HL-60/S4 treated with phorbol 12-myristate 13-acetate at 8.2 ng/mL for 4 days and 3 days (cell line): ENCODE results near the gene TMEM47.

Experiments
- in situ Hi-C: fragments of 300-500 bp; cut with MboI; formaldehyde crosslinking; loops from 2 replicates; pipeline ENCODE4 v1.15.0; 2022; ENCODE audit warnings: low sequenced_read_pairs

Gene TMEM47

DNA sequence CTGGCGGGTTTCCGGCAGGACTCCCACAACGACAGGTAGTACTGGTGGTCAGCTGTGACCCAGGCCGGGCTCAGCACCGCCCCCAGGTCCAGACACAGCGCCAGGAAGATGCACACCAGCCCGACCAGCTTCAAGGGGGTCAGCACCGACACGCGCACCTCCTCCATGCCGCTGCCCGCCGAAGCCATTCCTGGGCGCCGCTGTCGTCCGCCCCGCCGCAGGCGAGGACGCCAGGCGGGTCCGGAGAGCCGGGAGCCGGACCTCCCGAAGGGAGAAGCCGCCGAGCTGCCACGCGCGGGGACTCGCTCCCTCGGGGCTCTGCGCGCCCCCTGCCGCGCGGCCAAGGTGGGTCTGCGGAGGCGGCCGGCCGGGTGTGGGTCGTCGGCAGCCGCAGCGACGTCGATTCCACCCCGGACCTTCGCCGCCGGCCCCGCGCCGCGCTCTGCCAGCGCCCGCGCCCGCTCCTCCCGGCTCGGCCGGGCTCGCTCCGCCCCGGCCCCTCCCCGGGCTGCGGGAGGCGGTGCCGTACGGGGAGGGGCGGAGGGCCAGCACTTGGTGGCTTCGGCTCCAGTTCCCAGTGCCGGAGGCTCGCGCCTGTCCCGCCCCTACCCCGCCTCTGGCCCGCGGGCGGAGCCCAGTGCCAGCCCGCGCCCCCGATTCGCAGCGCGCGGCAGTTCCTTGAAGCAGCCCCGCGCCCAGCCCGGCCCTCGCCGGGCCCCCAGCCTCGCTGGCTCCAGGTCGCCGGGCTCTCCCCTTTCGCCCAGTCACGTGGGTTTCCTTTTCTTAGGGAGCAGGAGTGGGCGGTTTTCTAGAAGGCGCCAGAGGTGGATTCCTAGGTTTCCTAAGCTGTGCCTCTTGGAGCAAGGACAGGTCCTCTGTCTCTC lies at the start of gene TMEM47:
Gene TMEM47 (minus strand): TSS at position 444 of the 884 bp plus-strand sequence. CDS start 256 bp downstream, at position 188.
- in situ Hi-C loops = no loop called here

DNA sequence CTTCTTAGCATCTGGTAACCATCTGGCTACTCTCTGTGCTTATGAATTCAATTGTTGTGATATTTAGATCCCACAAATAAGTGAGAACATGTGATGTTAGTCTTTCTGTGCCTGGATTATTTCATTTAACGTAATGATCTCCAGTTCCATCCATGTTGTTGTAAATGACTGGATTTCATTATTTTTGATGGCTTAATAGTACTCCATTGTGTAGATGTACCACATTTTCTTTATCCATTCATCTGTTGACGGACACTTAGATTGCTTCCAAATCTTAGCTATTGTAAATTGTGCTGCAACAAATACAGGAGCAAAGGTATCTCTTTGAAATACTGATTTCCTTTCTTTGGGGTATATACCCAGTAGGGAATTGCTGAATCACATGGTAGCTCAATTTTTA lies 30.0 kb upstream of the TMEM47 start:
- in situ Hi-C loops = no loop called here

DNA sequence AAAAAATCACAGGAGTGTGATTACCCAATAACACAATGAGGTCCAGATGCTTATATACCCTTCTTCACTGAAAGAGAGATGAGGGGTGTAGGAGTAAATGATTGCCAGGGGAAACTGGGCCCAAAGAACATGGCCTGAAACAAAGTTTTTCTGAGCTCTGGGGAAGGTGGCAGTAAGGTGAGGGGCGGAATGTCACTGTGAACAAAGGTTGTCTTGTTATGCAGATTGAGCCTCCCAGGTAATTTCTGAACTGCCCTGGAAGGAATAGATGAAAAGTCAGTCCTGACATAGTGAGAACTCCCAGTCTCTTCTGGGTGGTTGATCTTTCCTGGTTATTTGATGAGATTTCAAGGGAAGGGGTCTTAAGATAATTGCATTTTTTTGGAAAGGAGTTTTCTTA lies 2.5 kb upstream of the TMEM47 start:
- in situ Hi-C loops = no loop called here

DNA sequence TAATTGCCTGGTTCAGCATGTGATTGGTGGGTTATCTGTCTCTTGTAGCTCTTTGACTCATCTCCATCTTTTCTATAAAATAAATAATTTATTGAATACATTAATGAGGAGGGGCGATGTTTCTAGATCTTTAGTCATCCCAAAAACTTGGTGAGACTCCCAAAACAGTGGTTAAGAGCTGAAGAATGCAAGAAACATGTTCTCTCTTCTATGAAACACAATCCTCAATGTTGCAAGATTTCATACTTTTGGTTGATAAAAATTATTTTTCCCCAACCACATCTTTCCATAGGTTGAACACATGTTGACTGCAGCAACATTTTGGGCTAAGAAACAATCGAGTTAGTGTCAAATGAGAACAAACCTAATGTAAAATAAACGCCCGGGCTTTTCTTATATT lies 1.2 kb upstream of the TMEM47 start:
- in situ Hi-C loops = no loop called here

DNA sequence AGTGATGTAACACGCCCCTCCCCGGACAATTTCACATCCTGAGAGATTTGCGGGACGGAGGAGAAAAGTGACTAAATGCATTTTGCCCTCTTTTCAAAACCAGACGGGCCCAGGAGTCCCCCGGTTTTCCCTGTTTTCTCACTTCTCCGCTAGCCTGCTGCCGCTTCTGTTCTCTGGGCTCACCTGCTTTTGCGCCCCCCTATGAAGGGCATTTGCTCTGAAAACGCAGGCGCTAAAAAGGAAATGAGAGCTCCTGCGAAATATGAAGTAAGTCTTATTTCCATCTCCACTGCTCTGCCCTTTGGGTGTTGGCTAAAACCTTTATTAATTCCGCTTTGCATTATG lies 613 bp upstream of the TMEM47 start:
- in situ Hi-C loops = no loop called here

DNA sequence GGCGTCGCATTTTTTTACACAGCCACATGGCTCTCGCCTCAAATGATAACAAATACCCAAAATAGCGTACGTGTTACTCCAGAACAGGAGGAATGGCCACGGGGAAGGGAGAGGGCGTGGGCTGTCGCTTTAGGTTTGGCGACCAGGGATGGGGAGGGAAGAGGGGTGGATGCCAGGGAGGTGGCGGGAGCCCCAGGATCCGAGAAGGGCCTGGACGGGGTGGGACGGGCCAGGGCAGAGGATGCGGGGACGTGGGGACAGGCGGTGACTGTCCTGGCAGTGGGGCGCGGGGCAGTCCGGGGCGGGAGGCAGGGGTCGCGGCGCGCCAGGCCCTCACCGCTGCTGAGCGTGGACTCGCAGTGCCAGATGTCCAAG lies 631 bp downstream of the TMEM47 start:
- in situ Hi-C loops = no loop called here

DNA sequence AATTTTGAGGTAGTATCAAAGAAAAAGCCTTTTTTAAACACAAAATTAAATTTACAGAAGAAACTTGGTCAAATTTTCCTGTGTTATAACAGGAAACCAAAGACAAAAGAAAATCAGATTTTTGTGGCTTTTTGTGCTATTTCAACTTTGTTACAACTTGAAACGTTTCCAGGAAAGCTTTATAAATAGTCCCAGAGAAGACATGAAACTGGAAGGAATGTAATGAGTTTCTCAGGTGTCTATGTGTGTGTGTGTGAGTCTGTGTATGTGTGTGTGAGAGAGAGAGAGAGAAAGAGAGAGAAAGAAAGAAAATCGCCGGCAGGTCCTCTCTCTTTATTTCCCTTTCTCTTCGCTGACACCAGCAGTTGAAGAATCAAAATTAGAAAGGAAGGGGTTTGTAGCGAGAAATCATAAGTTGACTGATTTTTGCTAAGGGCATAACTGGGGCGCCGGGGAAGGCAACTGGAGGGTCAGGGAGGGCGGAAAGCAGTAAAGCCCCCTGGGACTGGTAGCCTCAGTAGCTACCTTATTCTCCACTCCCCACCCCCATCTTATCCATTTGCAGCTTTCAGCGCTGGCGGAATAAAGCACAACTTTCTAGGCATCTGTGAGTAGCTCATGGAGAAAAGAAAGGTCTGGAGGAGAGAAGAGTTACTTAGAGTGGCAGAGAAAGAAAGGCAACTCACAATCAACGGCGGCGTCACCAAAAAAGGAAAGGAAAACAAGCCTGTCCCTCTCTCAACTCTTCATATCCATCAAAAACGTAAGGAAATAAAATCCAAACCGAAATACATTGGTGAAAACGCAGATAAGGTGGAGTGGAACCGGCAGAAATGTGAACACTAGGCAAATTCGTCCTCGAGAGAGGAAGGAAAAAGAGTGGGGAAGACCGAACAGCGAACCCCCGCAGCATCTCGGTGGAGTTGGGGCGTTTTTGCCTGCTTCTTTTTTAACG lies 1.3 kb downstream of the TMEM47 start:
- in situ Hi-C loops = no loop called here

DNA sequence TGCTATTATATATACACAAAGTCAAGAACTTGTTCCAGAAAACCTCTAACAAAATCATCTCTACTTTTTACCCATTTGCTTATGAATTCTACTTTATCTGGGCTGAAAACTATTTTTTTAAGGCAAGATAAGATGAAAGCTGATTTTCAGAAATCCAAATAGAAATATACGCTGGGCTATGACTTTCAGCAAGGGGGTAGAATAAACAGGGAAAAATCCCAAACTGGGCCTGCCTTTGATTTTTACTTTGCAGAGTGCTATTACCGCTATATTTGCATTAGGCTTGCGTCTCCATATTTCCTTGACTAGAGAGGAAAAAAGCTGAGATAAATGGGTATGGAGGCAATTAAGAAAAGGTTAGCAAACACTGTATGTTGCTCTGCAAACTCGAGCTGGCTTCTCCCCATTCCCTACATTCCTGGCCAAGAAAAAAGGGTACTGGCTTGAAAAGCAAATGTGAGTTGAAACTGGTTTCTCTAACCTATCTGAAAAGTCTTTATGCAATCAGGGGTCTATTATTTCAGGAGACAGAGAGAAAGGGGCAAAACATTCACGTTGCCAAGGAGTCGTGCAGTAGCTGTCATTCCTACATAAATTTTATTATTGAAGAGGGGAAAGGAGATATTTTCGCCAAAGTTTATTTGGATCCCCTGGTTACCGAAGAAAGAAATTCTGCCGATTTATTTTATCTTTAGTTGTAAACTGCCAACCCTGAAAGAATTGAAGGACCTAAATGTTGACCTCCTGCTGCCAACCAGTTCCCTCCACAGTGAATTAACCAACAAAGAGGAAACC lies 2.2 kb downstream of the TMEM47 start:
- in situ Hi-C loops = no loop called here

DNA sequence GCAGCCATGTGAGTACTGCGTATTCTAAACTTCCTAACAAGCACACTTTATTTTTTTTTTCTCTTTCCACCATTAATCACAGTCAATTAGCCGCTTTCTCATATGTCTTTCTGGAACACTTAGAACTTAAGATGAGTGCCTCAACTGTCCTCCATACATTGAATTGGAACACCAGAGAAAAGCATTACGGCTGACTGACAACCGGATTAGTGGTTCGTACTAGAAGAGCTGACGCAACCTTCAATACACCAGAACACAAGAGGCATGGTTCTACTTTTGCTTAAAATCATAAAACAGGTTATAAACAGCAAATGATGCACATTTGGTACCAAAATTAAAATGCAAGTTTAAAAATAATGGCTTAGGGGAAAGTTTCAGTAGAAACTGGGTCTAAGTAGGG lies 3.3 kb downstream of the TMEM47 start:
- in situ Hi-C loops = no loop called here

DNA sequence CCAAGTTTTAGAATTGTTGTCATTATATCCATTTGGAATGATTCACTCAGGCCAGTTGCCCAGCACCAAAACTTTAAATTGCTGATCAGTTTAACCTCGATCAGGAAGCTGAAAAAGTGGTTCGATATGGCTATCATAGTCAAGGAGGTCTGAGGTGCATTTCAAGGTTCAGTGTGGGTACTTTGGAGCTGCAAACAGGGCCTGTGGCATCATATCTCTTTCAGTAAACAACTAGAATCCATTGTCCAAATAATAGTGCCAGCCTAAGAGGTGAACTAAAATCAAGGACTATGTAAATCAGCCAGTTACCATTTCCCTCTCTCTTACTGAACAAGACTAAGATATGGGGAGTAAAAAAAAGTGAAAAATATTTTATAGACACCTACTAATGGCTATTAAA lies 14.2 kb downstream of the TMEM47 start:
- in situ Hi-C loops = no loop called here

DNA sequence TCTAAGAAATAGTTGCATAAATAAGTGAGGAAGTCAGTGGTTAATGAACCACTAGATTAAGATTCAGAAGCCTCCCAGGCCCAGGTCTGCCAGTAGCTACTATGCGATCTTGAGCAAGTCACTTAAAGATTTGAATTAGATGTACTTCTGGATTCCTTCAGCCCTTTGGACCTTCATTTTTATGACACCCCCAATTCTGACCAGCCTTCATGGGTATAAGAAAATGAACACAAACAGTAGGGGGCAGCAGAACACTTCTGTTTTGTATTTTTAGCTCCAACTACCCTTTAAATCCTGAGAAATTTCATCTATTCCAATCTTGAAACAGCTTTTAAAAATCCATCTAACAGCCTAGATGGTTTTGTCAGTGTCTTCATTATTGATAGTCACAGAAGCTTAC lies 19.0 kb downstream of the TMEM47 start:
- in situ Hi-C loops = no loop called here

DNA sequence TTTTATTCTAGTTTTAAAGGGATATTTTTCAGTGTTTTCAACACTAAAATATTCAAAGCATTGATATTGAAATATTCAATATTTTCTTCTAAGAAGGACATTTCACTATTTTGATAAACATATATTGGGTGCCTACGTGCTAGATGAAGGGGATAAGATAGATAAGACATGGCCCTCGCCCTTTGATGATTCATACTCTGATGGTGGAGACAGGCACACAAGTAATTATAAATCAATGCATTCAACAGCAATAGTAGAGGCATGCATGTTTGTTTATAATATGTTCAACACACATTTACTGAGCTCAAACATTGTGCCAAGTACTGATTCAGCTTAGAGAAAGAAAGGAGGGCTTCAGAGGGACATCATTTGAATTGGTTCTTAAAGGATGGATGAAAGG lies 22.7 kb downstream of the TMEM47 start:
- in situ Hi-C loops = no loop called here

DNA sequence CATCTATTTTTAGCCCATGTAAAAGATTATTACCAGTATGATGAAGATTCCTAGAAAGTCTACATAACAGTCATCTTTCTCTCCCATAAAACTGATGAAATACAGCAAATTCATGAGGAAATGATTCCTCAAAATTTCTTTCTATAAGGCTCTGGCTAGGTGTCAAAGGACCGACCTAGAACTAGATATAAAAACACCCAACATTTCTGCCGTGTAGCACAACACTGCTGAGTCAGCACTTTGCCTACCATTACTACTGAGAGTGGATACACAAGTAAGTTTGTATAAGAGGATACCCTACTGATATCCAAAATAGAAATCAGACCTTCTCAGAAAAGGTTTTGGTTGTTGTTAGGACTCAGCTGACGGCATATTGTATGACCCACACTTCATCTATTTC lies 24.7 kb downstream of the TMEM47 start:
- in situ Hi-C loops = no loop called here

DNA sequence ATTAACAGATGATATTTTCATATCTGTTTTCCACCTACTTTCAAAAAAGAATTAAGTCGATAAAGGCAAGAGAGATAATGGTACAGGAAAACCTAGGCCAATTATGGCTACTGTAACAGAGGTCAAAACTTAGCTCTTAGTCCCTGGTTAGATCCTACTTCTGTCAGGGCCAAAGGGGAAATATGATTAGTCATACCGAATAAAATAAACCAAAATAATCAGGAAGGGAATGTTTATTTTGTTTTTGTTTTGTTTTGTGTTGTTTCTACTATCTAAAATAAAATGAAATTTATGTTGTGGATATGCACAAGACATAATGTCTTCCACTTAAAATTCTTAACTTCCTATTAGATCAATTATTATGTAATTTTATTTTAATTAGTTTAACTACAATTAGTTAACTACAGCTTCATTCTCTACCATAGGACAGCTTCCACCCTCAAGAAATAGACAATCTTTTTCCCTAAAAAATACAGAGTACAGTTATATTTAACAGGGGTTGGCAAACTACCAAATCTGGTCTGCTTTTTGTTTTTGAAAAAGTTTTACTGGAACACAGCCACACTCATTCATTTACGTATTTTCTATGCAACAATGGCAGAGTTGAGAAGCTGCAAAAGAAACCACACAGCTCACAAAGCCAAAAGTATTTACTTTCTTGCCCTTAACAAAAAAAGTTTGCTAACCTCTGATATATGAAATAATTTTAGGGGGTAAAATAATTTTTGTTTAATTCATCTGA lies 25.4 kb downstream of the TMEM47 start:
- in situ Hi-C loops = no loop called here

DNA sequence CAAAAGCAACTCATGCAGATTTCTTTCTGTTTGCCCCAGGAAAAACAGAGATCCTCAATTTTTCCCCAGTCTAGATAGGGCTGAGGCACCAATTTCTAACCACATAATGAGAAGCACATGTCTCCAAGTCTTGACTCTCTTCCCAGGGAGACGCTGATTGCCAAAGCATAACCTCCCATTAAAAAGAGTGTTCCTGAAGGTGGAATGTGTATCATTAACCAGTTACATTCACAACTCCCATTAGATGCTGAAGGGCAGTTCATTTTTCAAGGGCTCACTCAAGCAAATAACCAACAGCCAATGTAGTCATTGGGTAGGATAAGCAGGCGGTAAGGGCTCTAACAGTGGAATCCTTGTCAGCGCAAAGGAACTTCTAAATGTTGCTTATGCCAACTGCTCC lies 27.5 kb downstream of the TMEM47 start:
- in situ Hi-C loops = no loop called here

DNA sequence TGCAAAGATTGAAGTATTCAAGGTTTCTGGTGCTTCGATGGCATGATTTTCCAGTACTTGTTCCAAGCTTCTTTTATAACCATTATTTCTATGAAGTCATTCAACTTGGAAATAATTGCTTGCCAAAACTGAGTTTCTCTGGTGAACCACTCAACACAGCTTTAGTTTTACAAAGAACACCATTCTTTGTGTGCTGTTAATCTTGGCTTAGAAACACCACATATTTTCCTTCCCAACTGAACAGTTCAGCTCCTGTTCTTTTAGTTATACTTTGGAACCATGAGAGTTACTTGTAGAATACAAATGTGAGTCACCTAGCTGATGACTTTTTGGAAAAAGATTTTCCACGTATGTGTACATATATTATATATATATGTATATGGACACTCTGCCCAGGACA lies 32.7 kb downstream of the TMEM47 start:
- in situ Hi-C loops = no loop called here

DNA sequence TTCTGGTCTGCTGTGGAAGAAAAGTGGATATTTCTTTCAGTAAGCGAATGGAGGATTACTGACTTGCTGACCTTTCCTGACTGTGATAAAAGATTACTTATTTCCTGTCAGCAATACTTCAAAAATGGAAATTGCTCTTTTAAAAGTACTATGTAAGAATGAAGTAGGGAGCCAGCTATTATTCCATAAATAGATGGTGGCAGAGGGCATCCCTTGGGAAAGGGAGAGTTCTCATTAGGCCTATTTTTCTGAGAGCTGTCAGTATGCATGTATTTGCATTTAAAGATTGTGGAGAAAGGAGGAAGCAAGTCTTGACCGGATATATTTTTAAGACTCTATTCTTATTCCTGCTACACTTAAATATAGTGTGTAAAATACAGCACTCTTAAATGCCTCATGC lies 37.2 kb downstream of the TMEM47 start:
- in situ Hi-C loops = no loop called here

DNA sequence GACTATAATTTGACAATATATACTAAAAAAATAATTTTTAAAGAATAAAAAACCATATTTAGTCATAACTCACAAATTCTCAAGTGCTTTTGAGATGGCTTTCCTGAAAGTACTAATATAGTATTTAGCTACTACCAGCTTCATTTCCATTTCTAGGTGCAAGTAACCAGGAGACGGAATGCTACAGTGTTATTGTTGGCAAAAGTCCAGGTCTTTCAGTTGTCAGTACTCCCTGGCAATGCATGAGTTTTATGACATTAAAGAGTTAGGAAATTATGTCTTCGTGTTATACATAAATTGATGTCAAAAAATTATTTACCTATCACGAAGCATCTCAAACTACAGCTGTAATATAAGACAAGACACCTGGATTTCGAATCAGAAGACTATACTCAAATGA lies 45.0 kb downstream of the TMEM47 start:
- in situ Hi-C loops = no loop called here

DNA sequence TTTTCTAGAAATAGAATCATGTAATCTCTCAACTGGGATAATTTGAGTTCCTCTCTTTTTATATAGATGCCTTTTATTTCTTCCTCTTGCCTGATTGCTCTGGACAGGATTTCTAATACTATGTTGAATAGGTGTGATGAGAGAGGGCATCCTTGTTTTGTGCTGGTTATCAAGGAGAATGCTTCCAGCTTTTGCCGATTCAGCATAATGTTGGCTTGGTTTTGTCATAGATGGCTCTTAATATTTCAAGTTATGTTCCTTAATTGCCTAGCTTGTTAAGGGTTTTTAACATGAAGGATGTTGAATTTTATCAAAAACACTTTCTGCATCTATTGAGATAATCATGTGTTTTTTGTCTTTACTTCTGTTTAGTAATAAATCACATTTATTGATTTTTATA lies 58.7 kb downstream of the TMEM47 start:
- in situ Hi-C loops = no loop called here

DNA sequence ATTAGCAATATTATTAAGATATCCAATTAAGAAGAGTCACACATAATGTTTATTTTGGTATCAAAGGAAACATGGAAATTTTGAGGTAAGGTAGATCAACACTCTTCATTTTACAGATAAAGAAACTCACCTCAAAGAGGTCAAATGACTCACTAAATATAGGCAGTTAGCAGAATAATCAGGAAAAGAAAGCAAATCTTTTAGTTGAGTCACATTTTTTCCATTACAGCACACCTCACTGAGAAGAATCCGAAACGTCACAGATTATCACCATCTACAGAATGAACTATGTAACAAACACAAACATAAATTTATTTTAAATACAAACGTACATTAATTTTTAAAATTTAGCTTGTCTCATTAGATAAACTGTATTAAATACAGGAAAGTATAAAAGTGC lies 70.1 kb downstream of the TMEM47 start:
- in situ Hi-C loops = no loop called here
